ENCODE measurements around the gene AMER2.
A peak's percentile ranks its signal among the peaks of the same experiment; 100 is the strongest.

Gene AMER2

DNA sequence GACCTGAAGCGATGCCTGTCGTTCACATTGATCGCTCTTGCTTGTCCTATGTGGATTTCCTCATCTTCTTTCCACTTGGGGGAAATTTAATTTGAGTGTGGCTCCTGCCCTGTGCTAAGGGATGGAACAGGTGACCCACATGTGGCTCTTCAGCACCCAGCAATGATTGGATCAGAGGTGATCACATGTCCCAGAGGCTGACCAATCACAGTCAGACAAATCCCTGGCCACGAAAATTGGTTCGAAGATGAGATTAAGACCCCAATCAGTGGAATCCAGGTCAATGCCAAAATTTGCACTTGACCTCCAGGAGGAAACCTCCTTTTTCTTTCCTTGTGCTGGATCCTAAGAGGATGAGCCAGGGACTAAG lies 23.7 kb downstream of the AMER2 start:
- DNase-seq: no peak

DNA sequence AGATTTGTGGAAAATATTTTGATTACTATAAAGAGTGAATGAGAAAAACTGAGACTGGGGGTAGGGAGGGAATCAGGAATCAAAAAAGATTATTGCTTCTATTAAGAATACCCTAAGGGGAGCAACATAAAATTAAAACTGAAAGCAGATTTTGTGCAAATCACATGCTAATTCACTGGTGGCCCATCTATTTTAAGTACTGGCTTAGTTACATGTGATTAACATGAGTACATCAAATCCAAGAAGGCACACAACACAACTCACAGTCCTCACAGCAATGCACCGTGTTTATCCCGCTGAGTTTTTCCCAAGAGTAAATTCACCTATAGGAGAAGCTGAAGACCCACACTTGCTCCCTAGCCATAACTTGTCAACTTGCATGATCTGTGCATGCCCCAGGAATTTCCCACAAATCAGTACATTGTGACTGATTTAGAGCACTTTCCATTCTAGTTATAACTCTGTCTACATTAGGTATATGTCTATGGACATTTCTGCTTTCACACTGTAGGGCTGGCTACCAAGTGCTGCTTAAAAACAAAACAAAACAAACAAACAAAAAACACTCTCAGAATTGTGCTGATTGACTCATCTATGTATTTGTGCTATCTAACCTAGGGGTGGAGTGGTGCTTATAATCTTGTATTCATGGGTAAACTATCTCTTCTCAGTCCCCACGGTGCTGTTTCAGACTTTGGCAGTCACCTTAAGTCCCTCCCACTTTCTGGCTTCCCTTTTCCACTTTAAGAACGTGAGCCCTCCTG lies 24.3 kb downstream of the AMER2 start:
- no peak for DNase-seq

DNA sequence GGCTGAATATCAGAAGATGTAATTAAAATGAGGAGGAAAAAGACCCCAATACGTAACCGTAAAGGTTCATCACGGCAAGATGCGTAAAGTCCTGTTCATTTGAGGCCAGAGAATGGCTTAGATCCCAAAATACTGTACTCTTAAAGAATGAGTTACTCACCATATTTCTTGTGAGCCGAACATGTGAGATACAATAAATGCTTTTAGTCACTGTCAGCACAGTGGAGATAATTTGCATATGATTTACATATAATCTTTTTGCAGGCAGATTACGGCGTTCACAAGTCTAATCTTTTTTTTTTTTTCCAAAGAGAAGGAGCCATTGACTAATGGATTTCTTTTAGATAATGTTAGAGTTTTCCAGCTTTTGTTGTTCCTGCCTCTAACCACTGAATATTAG lies 28.4 kb downstream of the AMER2 start:
- DNase-seq: no peak

DNA sequence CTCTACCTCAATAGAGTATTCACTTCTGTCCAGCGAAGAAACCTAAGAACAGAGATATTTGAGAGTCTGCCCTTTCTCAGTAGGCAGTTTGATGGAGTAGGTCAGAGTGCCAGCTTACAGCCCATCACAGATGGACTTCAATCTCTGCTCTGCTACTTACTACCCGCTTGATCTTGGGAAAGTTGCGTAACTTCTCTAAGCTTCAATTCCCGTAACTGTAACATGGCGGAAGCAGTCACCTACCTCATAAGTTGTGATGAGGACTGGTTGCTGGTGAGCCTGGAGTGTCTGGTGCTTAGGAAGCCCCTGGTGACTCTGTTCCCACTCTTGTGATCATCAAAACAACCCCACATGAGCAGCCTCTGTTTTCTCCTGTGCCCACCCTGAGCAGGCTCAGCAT lies 31.0 kb downstream of the AMER2 start:
- no peak for DNase-seq

DNA sequence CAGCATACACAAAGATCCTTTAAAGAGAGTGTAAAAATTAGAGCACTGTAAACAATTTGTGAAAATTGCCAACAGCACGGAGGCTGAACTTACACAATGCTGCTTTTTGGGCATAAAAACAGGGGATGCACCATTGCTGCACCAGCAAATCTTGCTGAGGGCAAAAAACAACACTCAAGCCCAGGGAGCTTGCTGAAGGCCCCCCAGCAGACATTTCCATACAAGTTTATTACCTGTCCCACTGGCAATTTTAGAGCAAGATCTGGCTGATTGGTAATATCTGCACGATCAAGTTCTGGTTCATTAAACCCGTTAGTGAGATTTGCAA lies 34.3 kb downstream of the AMER2 start:
- DNase-seq: no peak

DNA sequence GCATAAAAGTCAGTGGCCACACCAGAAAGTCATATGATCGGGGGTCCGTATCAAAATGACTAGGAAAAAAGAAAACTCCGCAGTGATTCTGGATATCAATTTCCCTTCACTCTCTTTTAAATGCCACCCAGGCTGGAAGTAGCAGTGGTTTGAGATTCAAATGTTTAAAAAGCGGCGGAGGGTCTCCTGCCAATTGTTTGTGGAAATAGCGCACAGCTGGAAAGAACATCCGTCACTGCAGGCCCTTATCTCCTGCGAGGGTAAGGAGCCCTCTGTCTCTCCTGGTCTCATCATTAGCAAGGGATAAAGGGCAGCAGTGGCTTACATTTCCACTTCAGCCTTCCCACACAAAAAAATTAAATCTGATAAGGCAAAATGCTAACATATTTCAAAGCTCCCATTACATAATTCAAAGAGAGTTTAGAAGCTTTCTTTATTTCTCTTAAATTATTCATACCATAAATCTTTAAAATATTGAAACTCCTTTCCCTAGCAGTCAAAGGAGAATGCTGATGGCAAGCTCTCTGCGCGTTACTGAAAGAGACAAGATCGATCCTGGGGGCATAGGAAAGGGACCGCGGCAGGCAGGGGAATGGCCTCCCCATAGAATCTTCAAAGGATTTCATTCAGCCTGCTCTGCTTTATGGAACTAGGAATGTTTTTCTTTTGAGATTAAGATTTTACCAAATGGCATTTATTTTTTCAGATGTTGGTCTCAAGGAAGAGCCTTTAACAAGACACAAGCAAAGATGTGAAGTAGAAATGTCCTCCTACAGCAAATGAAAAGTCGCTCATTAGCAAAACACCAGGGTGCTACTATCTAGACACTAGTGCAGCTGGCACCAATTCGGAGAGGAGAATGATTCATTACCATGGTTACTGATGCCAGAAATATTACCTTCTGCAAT lies 35.0 kb downstream of the AMER2 start:
- no peak for DNase-seq

DNA sequence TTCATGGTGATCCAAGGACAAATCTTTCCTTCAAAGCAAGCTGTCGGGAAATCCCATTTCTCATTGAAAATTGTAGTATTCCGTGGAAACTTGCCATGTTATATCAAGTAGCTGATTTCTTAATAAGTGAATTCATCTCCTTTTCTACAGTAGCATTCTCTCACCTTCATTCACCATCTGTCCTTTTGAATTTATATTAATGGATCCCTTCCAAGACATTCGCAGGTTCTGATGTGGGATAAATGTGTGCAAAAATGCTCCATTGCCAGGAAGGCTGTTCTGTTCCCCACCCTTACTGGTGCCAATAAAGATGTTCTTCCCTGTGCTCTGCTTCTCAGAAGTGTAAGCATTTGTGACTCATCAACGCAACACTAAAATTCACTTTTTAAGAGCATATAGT lies 36.2 kb downstream of the AMER2 start:
- no peak for DNase-seq

DNA sequence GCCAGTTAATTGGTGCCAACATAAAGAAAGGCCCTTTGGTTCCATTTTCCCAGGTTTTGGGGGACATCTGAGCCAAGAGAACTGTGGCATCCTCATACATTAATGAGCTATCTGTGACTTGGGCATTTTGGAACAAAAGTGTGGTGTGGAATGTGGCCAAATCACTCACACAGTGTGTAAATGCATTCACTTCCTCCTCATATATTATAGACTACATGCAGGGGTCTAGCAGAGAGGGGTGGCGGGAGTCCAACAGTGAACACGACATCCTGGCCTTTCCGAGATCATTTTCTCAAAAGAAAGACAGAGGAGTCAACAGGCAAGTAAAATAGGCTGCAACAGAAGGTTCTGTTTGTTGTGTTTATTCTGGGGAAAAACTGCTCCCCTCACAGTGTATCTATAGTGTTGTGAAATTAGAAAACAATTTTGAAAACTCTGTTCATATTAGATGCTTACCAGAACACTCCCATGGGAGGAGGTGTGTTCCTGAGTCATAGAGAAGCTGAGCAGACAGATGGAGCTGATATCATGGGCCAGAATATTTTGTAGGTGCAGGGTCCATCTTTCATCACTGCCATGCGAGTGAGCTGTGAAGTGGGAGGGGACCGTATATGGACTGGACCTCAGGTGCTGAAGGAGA lies 39.2 kb downstream of the AMER2 start:
- DNase-seq: no peak

DNA sequence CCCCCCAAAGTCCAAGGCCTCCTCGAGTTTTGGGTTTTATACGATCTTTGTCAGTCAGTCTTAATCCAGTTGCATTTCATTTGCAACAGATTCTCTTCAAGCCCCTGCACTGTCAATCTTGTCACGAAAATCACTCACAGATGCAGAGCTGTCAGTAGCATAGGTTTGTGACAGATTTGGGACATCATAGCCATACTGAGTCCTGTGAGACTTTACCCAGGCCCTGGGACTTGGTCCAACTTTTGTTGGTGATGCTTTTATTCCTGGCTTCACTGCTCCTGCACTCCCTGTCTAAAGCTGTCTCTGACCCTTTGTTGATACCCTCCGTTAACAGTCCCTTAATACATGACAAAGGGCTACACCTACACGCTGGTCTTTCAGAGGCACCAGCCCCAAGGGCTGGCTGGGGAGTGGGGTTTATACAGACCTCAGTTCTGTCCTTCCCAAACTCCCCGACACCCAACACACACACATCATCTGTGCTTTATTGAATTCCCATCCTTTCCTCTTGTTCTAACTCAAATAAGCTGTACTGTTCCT lies 40.1 kb downstream of the AMER2 start:
- DNase-seq: no peak

DNA sequence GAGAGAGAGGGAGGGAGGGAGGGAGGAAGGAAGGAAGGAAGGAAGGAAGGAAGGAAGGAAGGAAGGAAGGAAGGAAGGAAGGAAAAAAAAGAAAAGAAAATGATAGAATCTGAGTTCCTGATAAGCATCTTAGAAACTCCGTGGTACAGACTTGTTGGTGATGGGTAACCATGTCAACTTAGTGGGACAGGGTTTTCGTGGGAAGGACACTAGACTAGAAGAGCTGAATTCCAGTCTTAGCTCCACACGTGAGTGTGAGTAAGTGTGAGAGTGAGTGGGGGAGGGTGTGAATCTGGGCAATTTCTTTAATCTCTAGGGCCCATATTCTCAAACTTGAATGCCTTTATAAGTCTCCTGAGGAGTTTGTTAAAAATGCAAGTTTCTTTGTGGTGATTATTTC lies 41.1 kb downstream of the AMER2 start:
- DNase-seq: no peak

DNA sequence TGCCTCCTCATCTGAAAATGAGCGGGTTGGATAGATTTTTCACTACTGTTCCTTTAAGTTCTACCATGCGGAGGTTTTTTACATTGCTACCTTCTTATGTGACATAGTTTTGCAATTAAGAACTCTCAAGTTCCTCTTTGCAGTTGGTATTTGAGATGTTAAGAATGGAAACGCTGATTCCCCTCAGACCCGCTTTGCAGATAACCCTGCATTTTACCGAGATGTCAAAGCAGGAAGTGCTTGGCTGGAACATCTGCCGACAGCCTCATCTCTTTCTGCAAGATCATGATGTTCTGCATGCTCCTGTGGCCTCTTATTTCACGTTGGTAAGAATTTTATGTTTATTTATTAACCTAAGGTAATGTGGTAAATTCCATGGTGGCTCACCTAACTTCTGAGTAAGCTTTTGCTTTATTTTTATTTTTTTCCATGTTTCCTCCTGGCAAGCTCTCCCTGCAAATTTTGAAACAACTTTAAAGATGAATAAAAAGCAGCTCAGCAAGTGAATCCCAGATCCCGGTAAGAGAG lies 53.6 kb downstream of the AMER2 start:
- DNase-seq: no peak

DNA sequence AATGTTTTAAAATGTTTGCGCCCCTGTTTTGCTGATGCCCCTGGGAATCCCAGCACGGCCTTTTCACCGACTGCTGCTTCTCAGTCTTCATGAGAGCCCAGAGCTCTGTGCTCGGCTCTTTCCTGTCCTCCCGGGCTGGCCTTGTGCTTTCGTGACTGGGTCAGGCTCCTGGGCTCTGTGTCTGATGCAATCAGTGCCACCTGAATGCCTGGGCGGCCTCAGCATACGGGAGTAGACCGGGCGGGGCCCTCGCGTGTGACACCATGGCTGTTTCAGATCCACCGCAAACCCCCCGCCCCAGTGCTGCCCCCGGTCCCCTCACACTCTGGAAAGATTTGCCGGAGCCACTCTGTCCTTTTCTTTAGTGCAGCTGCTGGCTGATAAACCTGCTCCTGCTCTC lies 54.8 kb downstream of the AMER2 start:
- no peak for DNase-seq

DNA sequence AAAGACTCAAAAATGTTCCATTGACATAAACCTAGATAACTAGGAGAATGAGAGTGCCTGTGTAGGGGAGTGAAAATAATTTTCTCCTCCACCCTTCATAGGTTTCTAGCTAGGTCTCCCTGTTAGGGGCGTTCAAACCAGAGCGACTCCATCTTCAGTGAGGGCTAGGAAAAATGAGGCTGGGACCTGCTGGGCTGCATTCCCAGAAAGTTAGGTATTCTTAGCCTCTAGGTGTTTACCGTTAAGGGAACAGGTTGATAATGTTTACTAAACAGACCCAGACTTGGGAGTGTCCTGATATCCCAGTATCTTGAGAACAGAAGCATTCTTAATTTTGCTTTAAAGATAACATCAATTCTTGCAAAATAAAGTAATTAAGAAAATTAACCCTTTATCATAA lies 56.0 kb downstream of the AMER2 start:
- DNase-seq: no peak

DNA sequence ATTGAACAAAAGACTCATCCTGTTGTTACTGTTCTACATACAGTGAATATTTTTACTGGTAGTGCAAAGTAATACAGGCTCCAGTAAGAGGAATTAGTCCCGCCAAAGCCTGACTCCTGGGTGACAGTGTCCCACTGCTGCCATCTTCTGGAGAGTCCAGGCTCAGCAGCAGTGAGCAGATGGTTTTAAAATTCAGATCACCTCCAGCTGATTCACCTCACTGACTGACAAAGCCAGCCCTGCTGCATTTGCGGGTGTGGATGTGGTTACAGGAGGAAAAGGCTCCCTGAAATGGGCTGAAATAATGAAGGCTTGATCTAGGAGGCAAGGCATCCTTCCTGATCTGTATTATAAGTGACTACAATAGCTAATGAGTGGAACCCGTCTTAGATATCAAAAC lies 57.9 kb downstream of the AMER2 start:
- DNase-seq: peak; percentile 50

DNA sequence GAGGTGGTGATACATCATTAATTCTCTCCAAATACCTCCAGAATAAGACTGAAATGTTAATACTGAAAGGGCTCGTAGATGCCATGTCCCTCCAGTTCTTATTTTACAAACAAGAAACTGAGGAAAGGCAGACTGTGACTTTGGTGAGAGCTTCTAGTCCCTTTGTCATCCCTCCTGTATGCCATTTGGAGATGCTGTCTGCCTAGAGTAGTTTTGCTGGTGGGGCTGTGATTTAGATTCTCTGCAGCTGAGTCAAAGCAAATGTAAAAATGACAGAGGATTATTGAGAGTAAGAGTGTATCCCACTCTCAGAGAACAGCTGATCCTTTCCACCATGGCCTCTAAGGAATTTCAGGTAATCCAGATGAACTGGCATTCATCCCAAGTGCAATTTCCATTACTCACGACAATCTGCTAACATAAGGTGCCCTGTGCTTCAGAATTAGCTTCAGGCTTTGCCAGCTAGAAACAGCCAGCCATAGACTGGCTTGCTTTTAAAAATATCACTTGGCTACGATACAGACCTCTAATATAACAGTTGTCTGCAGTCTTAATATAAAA lies 59.3 kb downstream of the AMER2 start:
- peak; percentile 95 for DNase-seq

Measured in NCI-H524 treated with DMSO at 0.1 percent for 48 hours (cell line).